HepG2 (cell line): Measurements from ENCODE around the gene DDR2. TPM values are rescaled to one million over a fixed set of nuclear protein-coding genes. Genes with fewer than 3 reads are reported as not detected.
A peak's percentile ranks its signal among the peaks of the same experiment; 100 is the strongest.

Source experiments
- ATAC-seq: fragments of 200-7000 bp; cut with Tn5 transposase; 3 replicates; pipeline ENCODE4 v1.9.1; 2020; ENCODE audit warnings: mild to moderate bottlenecking, moderate library complexity
- BruUV-seq: library from RNA; stranded (reverse); fragments of 400-500 nt; replicated peaks from 2 replicates; lab custom pipeline; 2021; lab: Mats Ljungman, UMichigan
- CTCF ChIA-PET: fragments of 300-600 bp; formaldehyde crosslinking; extraction: SDS; loops from one replicate; lab custom pipeline; 2021; ENCODE audit warnings: low total read pairs, inconsistent platforms, low intra/inter-chr PET ratio; lab: Yijun Ruan, JAX
- POLR2A ChIA-PET: fragments of 350-600 bp; sonication (Branson Sonifier 250); formaldehyde crosslinking; loops from one replicate; lab custom pipeline; 2020; ENCODE audit warnings: antibody characterized with exemption, inconsistent platforms; lab: Yijun Ruan, JAX
- DNase-seq: peaks from one replicate; pipeline ENCODE4 v3.0.0-alpha.2; 2015; ENCODE audit warnings: low spot score
- FAIRE-seq: peaks from 3 replicates; lab custom pipeline; 2011; peaks lifted over from hg19 to GRCh38; lab: Jason Lieb, UNC
- H2AFZ ChIP-seq: one replicate; pipeline ENCODE4 v1.6.1; 2011; ENCODE audit warnings: low read length, inconsistent platforms
- H3K27ac ChIP-seq: fragments of 300-600 bp; 3 replicates; pipeline ENCODE4 v1.8.0; 2011; ENCODE audit warnings: mixed run types, mild to moderate bottlenecking, mixed read lengths, low read length, inconsistent platforms; ENCODE audit not compliant: insufficient read depth; ENCODE audit errors: extremely low read length
- H3K27me3 ChIP-seq, 2 experiments: fragments of 200-600 bp in 1 of 2; 2 replicates in 1 of 2; 3 replicates in 1 of 2; pipeline versions ENCODE4 v1.6.0 to v1.8.0; 2011; ENCODE audit warnings: low read length in 2 of 2, mild to moderate bottlenecking in 2 of 2, moderate library complexity in 2 of 2, inconsistent platforms in 1 of 2; ENCODE audit not compliant: insufficient read depth in 2 of 2, control insufficient read depth in 1 of 2
- H3K36me3 ChIP-seq, 2 experiments: fragments of 200-600 bp in 1 of 2; replicated peaks in 1 of 2; 2 replicates in 1 of 2; 3 replicates in 1 of 2; pipeline versions ENCODE4 v1.5.1 to v1.8.0; 2011; ENCODE audit warnings: low read length in 2 of 2, inconsistent platforms in 1 of 2; ENCODE audit not compliant: insufficient read depth in 2 of 2, control insufficient read depth in 1 of 2
- H3K4me1 ChIP-seq: 2 replicates; pipeline ENCODE4 v1.5.1; 2012; ENCODE audit warnings: low read length, inconsistent platforms; ENCODE audit not compliant: insufficient read depth
- H3K4me2 ChIP-seq: 2 replicates; pipeline ENCODE4 v1.6.0; 2011; ENCODE audit warnings: low read depth, low read length, inconsistent platforms
- H3K4me3 ChIP-seq, 3 experiments: fragments of 200-600 bp in 1 of 3; sonication (generic), shearing (Covaris generic) in 1 of 3; replicated peaks in 1 of 3; 2 replicates each; pipeline ENCODE4 v1.5.1; 2011 to 2016; ENCODE audit warnings: low read length in 3 of 3, inconsistent platforms in 2 of 3, low read depth in 2 of 3, mild to moderate bottlenecking in 2 of 3, control low read depth in 1 of 3, mixed read lengths in 1 of 3; ENCODE audit not compliant: insufficient read depth in 1 of 3
- H3K79me2 ChIP-seq: one replicate; pipeline ENCODE4 v1.6.1; 2011; ENCODE audit warnings: low read length, inconsistent platforms; ENCODE audit not compliant: insufficient read depth
- H3K9ac ChIP-seq: 2 replicates; pipeline ENCODE4 v1.6.0; 2011; ENCODE audit warnings: mild to moderate bottlenecking, low read depth, low read length, inconsistent platforms; ENCODE audit not compliant: insufficient read depth
- H3K9me3 ChIP-seq: 2 replicates; pipeline ENCODE4 v1.5.1; 2012; ENCODE audit warnings: mild to moderate bottlenecking, low read length
- H4K20me1 ChIP-seq: 2 replicates; pipeline ENCODE4 v1.6.0; 2011; ENCODE audit warnings: inconsistent platforms, mild to moderate bottlenecking, low read length, moderate library complexity; ENCODE audit not compliant: insufficient read depth
- FOSL2 ChIP-seq: sonication (generic); formaldehyde crosslinking; IDR thresholded peaks from 2 replicates; pipeline ENCODE4 v1.4.0; 2020; ENCODE audit warnings: missing genetic modification reagents
- HNF4A ChIP-seq: sonication (generic); formaldehyde crosslinking; IDR thresholded peaks from 2 replicates; pipeline ENCODE4 v1.4.0; 2020; ENCODE audit warnings: missing genetic modification reagents
- TEAD3 ChIP-seq: optimal IDR thresholded peaks from 2 replicates; pipeline ENCODE3; 2016; ENCODE audit warnings: borderline replicate concordance
- THYN1 ChIP-seq: sonication (generic); formaldehyde crosslinking; IDR thresholded peaks from 2 replicates; pipeline ENCODE4 v1.8.1; 2023; ENCODE audit warnings: low read depth, mild to moderate bottlenecking, moderate library complexity, missing genetic modification reagents, borderline replicate concordance
- WGBS: methylation state at CpG from one replicate; pipeline ENCODE4 v1.1.6; 2017; ENCODE audit warnings: low lambda C conversion rate; 5-methylcytosine and 5-hydroxymethylcytosine counted together
- in situ Hi-C: cut with HindIII; loops from 2 replicates; pipeline ENCODE4 v1.10.0; 2017; ENCODE audit warnings: low pct_unique_long_range_greater_than_20kb; ENCODE audit not compliant: extremely low pct_ligation_motif_present
- intact Hi-C: fragments of 100-400 bp; cut with micrococcal nuclease; formaldehyde crosslinking; loops from one replicate; pipeline ENCODE4 v1.10.0; 2022; ENCODE audit not compliant: unreplicated experiment
- polyA plus RNA-seq, 8 experiments: library from polyadenylated mRNA; depleted of rRNA in 3 of 8; stranded (reverse) in 7 of 8; unstranded in 1 of 8; fragments of >200 nt; fragmentation: Illumina TruSeq in 4 of 8; extraction: Trizol in 4 of 8; gene quantifications; 2 replicates each; pipeline versions ENCODE4 v1.2.1 to v1.2.3, GENCODE V29; 2011 to 2016; ENCODE audit warnings: low read depth in 4 of 8, missing spikeins in 1 of 8, mixed read lengths in 1 of 8; ENCODE audit not compliant: insufficient read depth in 1 of 8
- total RNA-seq, 5 experiments: library from RNA; depleted of rRNA; stranded (reverse); fragments of >200 nt; fragmentation: Illumina TruSeq; extraction: Trizol; gene quantifications; 2 replicates each; pipeline ENCODE4 v1.2.3, GENCODE V29; 2016; ENCODE audit warnings: low read depth in 1 of 5
- TF ChIP-seq, protein P1 (sequence below): IDR thresholded peaks from 2 replicates; pipeline ENCODE4 v1.4.0; 2020; ENCODE audit warnings: mild to moderate bottlenecking, missing genetic modification reagents

Gene DDR2
- total and polyA plus RNA-seq, 2 of the 13 experiments (the other 11 are each of a cell fraction or from before 2014, with no cell fraction given): 0.36 to 0.38 TPM

DNA sequence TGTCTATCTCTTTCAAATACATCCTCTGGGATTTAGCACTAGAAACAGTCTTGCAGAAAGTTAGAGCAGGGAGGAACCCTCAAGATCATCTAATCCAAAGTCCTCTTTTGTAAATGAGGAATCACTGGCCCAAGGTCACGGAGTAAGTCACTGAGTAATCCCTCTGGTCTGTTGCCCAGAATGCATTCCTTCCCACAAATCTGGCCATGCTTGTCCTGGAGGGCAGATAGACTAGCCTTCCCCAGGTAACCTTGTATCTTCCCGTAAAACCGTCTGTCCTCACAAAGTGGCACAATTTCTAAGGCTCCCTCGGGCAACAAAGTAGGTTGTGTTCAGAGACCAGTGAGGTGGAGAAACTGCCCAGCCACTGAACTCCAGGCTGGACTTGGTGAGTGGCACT lies 46.2 kb downstream of the DDR2 start:
- no peak overlapping the region for H3K27ac ChIP-seq
- no peaks in the 10 kb centered on the region for H4K20me1 ChIP-seq
- H3K4me2 ChIP-seq: no peak overlapping the region
- FAIRE-seq (peak; percentile 69), DNase-seq (peak; percentile 9), ATAC-seq (no peak; the same call in 2 of the 3 replicates)
- H3K27me3 ChIP-seq: no peaks in the 10 kb centered on the region
- 22% methylated on average over 4 of the region's 4 CpGs for WGBS
- POLR2A ChIA-PET: no interaction called here
- BruUV-seq: no TSS peak
- H3K4me3 ChIP-seq: no peak overlapping the region
- no peaks in the 10 kb centered on the region for H3K9me3 ChIP-seq
- H3K9ac ChIP-seq: no peak overlapping the region
- CTCF ChIA-PET: no interaction called here
- H3K79me2 ChIP-seq: no peaks in the 10 kb centered on the region
- in situ Hi-C loops: no loop called here
- H3K4me1 ChIP-seq: peaks cover 41% of the 10 kb centered on the region
- intact Hi-C loops: no loop called here
- peak; percentile 21 for TF ChIP-seq TEAD3 (CRISPR knock-in tag)
- TF ChIP-seq HNF4A (CRISPR knock-in tag): 0 out of 2 replicates have a peak, but pooled peaks have one; percentile 14
- TF ChIP-seq THYN1 (CRISPR knock-in tag): no peak
- peak; percentile 24; the same call in 1 of the 2 replicates for TF ChIP-seq FOSL2 (CRISPR knock-in tag)
- TF ChIP-seq, protein P1, sequence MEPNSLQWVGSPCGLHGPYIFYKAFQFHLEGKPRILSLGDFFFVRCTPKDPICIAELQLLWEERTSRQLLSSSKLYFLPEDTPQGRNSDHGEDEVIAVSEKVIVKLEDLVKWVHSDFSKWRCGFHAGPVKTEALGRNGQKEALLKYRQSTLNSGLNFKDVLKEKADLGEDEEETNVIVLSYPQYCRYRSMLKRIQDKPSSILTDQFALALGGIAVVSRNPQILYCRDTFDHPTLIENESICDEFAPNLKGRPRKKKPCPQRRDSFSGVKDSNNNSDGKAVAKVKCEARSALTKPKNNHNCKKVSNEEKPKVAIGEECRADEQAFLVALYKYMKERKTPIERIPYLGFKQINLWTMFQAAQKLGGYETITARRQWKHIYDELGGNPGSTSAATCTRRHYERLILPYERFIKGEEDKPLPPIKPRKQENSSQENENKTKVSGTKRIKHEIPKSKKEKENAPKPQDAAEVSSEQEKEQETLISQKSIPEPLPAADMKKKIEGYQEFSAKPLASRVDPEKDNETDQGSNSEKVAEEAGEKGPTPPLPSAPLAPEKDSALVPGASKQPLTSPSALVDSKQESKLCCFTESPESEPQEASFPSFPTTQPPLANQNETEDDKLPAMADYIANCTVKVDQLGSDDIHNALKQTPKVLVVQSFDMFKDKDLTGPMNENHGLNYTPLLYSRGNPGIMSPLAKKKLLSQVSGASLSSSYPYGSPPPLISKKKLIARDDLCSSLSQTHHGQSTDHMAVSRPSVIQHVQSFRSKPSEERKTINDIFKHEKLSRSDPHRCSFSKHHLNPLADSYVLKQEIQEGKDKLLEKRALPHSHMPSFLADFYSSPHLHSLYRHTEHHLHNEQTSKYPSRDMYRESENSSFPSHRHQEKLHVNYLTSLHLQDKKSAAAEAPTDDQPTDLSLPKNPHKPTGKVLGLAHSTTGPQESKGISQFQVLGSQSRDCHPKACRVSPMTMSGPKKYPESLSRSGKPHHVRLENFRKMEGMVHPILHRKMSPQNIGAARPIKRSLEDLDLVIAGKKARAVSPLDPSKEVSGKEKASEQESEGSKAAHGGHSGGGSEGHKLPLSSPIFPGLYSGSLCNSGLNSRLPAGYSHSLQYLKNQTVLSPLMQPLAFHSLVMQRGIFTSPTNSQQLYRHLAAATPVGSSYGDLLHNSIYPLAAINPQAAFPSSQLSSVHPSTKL (CRISPR knock-in tag): peak; percentile 25; the same call in 1 of the 2 replicates
- TF ChIP-seq, all 625 proteins: peak for 4
- Histone ChIP-seq H3K36me3 (no peaks in the 10 kb centered on the region), H2AFZ (no peak overlapping the region)
